Stimulated activated CD4-positive, alpha-beta T cell treated with anti-CD3 and anti-CD28 coated beads, Interleukin-4, amount 100 ng/mL, for 4 hours (primary cell): Measurements from ENCODE around the gene VTI1A.
"Not testable (repeated sequence)": the region's sequence is repeated elsewhere in the genome, so short reads cannot be mapped to it uniquely, and the experiment has no call there.

ENCODE experiments used
- DNase-seq, 2 experiments: peaks; one replicate each; pipeline ENCODE4 v3.0.0-alpha.2; 2020

The VTI1A gene

DNA sequence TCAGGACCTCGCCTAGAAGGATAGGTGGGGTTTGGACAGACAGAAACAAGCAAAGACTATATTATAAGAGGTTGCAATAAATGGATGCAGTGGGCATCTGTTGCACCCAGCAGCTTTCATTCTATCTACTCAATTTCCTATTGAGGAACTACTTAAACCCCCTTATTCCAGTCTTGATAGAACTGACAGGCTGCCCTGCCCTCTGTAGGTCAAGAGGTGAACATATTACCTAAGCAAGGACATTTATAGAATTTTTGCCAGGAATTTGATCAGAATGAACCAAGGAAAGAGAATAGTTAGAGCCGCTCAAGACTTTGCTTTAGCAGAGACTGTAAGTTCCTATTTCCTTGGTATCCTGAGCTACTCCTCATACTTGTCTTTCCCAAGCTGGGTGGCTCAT lies 9.5 kb downstream of the VTI1A start:
- no peak for DNase-seq

DNA sequence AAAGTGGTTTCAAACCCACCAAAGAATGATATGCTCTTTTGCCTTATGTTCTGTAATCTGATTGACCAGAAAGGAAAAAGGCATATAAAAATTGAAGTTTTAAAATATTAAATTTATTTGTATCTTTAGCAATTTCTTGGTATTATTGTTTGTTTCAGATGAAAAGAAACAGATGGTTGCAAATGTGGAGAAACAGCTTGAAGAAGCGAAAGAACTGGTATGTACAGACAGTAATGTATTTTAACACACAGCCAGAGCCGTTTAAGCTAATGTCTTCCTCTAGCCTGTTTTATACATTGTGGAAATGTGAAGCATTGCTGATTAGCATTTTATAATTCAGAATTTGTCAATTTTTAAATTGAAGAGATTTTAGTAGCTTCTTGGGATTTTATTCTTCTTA lies 13.4 kb downstream of the VTI1A start:
- no peak for DNase-seq

DNA sequence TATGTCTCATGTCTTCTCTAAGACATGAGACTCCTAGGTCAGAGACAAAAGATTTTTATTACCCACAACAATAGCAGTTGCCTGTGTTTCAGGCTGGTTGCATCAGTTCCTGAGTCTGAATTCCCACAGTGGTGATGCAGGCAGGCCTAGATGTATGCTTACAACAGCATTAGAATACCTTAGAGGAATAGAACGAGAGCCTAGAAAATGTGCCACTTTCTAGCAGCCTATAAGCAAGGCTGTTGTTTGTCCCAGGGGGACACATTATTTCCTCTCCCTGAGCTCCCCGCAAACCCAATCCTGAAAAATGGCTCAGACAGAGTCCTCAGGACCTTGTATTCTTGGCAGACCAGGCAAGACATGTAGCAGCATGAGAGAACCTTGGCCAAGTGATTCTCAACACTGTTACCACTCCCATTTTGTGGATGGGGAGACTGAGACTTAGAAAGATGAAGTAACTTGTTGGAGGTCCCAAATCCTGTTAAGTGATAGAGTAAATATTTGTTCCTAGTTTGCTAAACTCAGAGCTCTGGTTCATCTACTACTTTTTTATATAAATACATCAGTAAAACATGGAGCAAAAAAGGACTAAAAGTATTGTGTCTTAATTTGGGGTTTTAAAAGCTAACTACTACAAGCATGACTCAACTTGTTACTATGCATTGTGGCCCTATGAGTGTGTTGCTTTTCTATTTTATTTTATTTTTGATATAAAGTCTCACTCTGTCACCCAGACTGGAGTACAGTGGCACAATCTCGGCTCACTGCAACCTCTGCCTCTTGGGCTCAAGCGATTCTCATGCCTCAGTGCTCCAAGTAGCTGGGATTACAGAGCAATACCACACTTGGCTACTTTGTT lies 14.2 kb downstream of the VTI1A start:
- DNase-seq = no peak

DNA sequence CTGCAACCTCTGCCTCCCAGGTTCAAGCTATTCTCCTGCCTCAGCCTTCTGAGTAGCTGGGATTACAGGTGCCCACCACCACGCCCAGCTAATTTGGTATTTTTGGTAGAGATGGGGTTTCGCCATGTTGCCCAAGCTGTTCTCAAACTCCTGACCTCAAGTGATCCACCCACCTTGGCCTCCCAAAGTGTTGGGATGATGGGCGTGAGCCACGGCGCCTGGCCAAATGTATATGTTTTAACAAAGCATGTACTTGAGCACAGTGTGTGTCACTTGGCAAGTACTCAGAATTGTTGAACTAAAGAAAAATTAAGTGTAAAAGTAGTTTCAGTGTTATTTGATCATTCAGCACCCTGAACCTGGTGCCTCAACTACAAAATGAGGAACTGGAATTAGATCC lies 17.1 kb downstream of the VTI1A start:
- not testable (repeated sequence) for DNase-seq

DNA sequence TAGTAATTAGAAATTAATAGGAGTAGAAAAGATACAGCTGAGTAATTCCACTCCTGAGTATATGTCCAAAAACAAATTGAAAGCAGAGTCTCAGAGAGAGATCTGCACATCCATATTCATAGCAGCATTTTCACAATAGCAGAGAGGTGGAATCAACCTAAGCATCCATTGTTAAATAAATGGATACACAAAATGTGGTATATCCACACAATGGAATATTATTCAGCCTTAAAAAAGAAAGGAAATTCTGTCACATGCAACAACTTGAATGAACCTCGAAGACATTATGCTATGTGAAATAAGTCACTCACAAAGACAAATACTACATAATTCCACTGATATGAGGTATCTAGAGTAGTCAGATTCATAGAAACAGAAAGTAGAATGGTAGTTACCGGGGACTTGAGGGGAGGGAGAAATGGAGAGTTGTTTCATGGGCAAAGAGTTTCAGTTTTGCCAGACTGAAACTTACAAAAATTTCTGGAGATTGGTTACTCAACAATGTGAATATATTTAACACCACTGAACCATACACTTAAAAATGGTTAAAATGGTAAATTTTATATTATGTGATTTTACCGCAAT lies 18.4 kb downstream of the VTI1A start:
- no peak for DNase-seq

DNA sequence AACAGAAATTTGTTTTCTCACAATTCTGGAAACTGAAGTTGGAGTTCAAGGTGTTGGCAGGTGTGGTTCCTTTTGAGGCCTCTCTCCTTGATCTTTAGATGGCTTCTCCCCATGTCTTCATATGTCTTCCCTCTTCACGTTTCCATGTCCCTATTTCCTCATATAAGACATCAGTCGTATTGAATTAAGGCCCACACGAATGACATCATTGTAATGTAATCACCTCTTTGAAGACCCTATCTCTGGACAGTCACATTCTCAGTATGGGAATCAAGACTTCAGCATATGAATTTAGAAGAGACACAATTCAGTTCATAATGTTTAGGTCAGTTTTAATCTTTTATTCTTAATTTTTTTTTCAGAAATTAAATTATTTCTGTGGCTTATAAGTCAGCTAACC lies 19.8 kb downstream of the VTI1A start:
- no peak for DNase-seq

DNA sequence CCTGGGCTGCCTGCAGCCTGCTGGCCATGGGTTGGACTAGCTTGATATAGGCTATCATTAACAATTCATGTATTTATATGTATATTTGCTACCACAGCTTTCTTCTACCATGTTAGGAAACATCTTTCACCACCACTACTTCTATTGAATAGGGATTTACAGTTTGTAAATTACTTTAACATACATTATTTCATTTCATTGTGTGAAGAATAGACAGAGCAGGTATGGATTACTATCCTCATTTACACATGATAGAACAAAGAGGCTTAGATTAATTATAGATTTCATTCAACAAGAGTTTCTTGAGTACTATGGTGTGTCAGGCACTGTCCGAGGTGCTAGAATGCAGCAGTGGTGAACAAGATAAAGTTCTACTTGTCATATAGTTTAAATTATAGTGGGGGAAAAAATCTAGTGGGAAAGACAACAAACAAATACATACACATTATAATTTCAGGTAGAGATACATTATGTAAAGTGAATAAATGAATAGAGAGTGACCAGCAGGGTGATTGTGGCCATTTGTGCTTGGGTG lies 20.6 kb downstream of the VTI1A start:
- DNase-seq = no peak

DNA sequence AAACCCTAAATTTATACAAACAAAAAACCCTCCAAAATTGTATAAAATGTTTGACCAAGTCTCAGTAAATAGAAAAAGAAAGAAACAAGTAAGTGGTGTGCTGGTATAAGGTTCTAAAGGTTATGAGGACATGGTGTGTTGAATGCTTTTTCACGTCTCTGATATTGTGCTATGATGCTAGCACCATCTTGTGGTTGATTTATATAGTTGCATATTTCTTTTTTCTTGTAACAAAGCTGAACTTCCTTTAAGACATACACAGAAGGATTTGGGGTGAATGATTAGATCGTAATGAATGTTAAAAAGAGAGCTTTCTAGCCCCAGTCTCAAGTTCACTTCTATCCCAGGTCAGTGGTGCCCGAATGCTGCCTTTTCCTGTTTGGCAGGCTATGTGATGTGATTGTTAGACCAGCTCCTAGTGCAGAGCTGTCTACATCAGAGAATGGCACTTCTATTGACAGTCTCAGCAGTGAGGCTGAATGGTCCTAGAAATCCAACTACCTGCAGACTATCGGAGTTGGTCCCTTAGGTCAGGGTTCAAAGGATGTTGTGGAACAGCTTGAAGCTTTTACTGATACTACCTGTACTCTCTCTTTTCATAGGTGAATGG lies 25.0 kb downstream of the VTI1A start:
- DNase-seq = no peak

DNA sequence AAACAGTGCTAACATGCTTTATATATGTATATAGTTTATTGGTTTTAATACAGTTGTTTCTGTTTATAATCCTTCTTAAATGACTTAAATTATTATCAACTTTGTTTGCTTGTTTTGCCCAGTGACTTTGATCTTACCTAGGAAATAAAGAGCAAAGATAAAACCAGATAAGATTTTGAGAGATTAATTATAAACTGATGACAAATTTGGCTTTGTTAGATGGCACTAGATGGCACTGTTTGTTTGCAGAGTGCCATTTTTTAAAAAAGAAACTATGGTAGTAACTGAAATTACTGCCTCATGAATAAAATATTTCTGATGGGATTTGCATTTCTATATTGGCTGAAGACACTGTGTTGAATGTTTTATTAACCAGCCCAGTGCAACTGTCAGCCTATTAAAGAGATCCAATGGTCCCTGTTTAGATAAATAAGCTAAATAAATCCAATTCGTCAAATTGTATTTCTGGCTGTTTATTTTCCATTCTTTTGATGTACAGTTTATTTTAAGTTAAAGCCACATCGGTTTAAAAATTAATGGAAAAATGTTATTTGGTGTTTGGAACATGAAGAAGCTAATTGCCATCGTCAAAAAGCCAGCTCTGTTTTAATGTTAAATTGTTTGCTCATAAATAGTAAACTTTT lies 28.7 kb downstream of the VTI1A start:
- DNase-seq = no peak

DNA sequence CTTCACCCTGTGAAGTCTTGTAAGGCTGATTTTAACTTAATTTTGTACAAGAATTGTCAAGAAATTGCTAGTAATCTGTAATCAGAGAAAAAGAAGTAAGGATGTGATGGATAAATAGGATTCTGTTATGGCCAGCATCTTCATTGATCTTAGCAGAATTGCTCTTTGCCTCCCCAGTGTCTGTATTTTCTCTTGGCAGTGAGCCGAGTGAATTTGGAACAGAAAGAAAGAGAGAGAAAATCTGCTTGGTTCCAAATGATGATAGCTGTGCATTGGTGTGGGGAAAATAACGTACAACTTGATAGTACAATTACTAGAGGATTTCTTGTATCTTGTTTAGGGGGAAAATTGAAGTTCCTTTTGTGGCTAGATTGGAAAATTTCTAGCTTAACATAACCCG lies 34.6 kb downstream of the VTI1A start:
- DNase-seq = no peak

DNA sequence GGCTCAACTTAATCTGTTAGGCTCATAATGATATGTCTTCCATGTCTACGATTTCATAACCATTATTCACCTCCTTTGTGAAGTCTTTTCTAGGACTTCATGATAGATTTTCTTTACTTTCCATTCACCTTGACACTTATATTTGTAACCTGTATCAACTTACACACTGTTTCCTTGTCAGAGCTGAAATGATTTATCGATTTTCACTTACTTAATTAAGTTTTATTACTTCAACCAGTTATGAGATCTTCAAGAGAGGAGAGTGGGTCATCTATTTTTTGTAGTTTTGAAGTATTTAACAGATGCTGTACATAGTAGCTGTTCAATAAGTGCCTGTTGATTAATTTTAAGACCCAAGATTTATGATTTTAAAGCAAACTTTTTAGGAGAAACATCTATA lies 37.4 kb downstream of the VTI1A start:
- DNase-seq = no peak

DNA sequence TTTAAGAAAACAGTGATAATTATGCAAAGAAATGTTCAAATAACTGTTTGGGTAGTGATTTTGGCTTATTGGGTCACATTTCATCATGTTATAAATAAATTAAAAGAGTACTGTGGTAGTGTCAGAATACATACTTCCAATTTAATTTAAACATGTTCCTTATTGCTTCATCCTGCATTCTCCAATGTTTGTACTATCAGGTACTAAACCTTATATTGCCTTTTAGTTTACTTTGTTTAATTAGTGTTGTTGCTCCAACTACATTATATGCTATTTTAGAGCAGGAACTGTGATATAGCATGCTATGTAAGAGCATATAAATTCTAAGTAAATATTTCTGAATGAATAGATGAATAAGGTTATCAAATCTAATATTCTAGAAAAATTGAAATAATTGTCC lies 40.9 kb downstream of the VTI1A start:
- no peak for DNase-seq

DNA sequence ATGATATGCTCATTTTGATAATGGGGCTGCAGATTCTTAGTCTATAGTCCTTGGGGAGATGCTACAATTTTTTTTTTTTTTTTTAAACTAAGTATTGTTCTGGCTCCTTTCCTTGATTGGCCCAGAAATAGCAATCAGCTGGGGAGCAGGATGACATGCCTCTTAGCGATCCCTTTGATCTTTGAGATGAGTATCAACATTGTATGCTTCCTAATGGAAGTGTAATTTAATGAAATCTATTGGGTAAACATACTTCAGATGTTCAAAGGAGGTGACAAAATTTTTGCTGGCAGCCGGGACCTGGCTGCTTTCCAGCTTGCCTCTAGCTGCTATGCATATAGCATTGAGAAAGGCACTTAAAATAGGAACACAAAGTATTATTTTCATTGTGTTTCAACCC lies 43.5 kb downstream of the VTI1A start:
- no peak for DNase-seq

DNA sequence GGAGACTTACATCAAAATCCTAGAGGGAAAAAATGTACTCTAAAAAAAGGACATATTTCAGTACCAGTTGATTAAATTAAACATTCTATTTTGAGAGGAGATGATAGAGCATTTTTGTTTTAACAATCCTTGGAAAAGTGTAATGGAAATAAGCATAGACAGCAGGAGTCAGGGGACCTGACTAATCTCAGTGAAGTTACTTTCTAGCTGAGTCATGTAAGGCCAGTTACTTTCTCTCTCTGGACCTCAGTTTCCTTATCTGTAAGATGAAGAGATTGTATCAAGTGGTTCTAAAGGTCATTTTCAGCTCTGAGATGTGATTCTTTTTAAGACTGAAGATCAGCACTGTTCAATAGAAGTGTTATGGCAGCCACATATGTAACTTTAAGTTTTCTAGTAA lies 44.1 kb downstream of the VTI1A start:
- DNase-seq = no peak

DNA sequence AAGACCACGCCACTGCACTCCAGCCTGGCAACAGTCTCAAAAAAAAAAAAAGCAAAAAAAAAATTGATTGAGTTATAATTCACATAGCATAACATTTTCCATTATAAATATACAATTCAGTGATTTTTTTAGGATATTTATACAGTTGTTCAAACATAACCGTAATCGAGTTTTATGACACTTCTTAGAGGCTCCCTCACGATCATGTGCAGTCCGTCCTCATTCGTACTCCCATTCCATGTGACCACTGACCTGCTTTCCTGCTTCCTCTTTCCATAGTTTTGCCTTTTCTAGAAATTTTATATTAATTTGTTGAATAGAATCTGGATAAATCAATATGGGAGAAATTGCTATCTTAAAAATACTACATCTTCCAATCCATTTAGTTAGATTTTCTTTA lies 45.7 kb downstream of the VTI1A start:
- DNase-seq = no peak

DNA sequence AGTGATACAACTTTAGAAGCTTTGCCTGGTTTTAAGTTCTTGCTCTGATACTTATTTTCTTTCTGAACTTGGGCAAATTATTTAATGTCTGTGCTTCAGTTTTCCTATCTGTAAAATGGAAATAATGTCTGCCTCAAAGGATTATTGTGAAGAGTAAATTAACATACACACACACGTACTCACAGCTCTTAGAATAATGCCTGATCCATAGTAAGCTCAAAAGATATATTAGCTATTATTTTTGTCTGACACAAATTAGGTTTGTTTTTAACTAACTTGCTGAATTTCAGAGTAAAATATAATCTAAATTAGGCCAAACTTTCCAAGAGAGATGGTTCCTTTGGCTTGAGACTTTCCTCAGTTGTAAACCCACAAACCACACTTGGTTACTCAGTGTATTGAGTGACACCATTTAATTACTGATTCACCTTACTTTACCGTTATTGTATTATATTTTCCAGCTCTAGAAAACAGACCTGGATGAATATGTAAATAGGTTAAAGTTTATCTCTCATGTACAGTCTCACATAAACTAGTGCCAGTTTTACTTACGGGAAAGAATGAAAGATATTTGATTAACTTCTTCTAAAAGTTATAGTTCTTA lies 50.4 kb downstream of the VTI1A start:
- DNase-seq = no peak

DNA sequence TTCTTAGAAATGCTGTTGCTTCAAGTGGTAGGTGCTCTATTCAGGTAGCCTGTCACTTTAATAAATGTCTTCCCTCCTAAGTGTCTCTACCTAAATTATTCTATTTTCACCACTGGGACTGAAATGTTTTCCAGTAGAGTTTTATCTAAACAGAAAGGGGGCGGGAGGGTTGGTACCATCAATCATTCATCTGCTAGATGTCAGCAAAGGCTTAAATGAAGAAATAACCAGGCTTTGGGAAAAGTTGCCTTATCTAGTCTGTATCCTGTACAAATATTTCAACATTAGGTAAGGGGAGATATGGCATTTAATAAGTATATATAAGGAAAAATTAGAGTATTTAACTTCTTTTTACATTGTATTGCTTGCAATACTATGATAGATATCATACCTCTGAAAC lies 51.8 kb downstream of the VTI1A start:
- DNase-seq = no peak

DNA sequence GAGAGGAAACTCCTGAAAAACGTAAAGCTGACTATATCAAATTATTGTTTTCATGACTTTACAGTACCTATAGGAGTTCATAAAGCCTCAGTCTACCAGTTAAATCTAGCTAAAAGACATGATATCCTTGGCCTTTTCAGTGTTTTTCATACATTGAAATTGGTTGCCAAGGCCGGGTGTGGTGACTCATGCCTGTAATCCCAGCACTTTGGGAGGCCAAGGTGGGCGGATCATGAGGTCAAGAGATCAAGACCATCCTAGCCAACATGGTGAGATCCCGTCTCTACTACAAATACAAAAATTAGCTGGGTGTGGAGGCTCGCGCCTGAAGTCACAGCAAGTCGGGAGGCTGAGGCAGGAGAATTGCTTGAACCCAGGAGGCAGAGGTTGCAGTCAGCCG lies 53.0 kb downstream of the VTI1A start:
- not testable (repeated sequence) for DNase-seq

DNA sequence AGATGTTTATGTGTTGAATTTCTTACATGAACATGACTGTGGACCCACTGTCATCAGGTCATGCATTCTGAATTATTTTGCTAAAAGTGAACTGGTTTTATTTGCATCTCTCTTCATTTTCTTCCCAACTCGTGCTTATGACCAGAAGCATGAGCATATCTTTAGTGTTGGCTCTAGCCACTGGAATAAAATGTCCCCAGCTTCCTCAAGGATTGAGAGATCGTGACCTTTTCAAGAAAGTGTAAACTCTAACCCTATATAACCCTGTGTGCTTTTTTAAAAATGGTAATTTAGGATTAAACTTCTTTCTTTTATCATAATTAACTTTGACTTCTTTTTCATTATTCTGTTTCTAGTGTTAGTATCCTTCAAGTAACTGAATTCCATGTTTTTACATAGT lies 55.5 kb downstream of the VTI1A start:
- DNase-seq = no peak

DNA sequence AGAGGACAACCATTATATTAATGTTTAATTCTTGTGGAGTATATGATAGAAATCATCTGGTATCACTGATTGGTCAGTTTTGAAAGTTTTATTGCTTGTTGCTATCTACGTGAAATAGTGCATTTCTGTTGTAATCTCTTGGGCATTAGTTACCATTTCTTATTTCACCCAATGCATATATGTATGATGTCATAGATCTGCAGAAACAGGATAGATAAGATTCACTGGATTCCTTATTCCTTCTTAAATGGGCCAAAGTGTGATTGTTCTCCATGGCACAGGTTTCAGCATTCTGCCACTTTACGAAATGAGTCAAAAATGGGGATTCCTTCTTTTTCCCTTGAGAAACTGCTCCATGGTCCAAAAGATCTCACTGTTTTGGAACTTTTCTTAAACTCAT lies 56.6 kb downstream of the VTI1A start:
- DNase-seq = no peak

DNA sequence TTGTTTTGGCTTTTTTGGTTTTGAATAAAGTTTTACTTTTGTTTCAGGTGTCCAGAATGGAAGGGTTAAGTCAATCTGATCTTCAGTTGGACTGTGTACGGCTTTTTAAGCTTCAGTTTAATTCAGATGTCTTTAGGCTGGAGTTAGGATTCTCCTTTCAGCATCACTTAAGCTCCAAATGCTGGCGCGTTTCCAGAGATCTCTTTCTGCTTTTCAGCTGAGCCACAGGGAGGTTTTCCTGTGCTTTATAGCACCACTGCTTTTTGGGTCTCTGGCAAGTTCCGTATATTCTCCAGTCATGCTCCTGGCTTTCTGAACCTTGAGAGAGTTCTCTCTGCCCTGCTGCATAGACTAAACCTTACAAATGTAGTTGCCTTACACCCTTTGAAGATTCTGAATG lies 60.0 kb downstream of the VTI1A start:
- no peak for DNase-seq

DNA sequence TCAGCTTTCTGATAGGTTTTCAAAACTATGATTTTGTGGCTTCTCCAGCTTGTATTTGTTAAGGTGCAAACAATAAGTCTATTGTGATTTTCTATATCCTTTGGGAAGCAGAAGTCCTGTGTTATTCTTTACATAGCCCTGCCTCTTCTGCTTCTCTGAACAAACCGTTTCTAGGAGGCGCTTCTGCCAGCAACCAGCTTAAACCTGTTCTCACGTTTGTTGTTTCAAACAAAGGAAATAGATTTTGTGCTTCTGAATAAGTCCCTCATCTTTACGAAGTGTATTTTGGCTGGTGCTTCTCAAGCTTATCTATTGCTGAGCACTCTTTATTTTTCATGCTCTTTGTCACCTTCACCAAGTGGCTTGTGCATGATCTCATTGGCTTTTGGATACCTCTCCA lies 61.0 kb downstream of the VTI1A start:
- no peak for DNase-seq
